Natural killer cell treated with Interleukin-12 subunit alpha and Interleukin-12 subunit beta and Interleukin-15 and Interleukin-18, amount 100 ng/mL, for 72 hours (primary cell): Measurements from ENCODE around the gene SAFB2. TPM values are rescaled to one million over a fixed set of nuclear protein-coding genes. Genes with fewer than 3 reads are reported as not detected.

Experiments
- ATAC-seq, 2 donors: fragments of 150-1000 bp; cut with Tn5 transposase in 1 of 2; sonication (Bioruptor Pico), chemical (Tn5 transposase) in 1 of 2; 2 replicates each; pipeline ENCODE4 v1.10.0; 2021
- DNase-seq: peaks from one replicate; pipeline ENCODE4 v3.0.0; 2022; ENCODE audit warnings: low spot score
- H3K27ac Mint-ChIP-seq, 2 donors: 1 replicate in 1 of 2; 2 replicates in 1 of 2; pipeline ENCODE4 v1.8.0; 2022; ENCODE audit warnings: mixed read lengths in 2 of 2, mild to moderate bottlenecking in 1 of 2, moderate library complexity in 1 of 2
- H3K27me3 Mint-ChIP-seq, 2 donors: 1 replicate in 1 of 2; 2 replicates in 1 of 2; pipeline ENCODE4 v1.8.0; 2022; ENCODE audit warnings: mixed read lengths in 2 of 2
- H3K36me3 Mint-ChIP-seq: one replicate; pipeline ENCODE4 v1.8.0; 2022; ENCODE audit warnings: mixed read lengths
- H3K4me1 Mint-ChIP-seq, 2 donors: 1 replicate in 1 of 2; 2 replicates in 1 of 2; pipeline ENCODE4 v1.8.0; 2022; ENCODE audit warnings: low read depth in 2 of 2, mixed read lengths in 2 of 2, mild to moderate bottlenecking in 1 of 2
- H3K4me3 Mint-ChIP-seq: one replicate; pipeline ENCODE4 v1.8.0; 2022; ENCODE audit warnings: mixed read lengths
- H3K9me3 Mint-ChIP-seq: 2 replicates; pipeline ENCODE4 v1.8.0; 2022; ENCODE audit warnings: mixed read lengths
- total RNA-seq, 2 donors: library from RNA; stranded (reverse); gene quantifications; one replicate each; pipeline ENCODE4 v1.2.3, GENCODE V29; 2022

The SAFB2 gene
- total RNA-seq, 2 donors from 2014 or later = 116 to 204 TPM

GRCh38 chr19:5590865-5591154 is 31.8 kb downstream of the SAFB2 start:
- Mint-ChIP-seq H3K27ac (no peak overlapping the region), H3K27me3 (no peaks in the 10 kb centered on the region), H3K9me3 (no peaks in the 10 kb centered on the region), H3K4me1 (peaks cover 0 to 4% of the 10 kb centered on the region in 2 donors), H3K36me3 (peaks cover 10% of the 10 kb centered on the region), H3K4me3 (no peak overlapping the region)
- no peak for ATAC-seq
- DNase-seq = no peak

GRCh38 chr19:5590151-5590864 is 32.3 kb downstream of the SAFB2 start:
- Mint-ChIP-seq H3K27me3 (no peaks in the 10 kb centered on the region), H3K4me1 (peaks cover 0 to 6% of the 10 kb centered on the region in 2 donors), H3K4me3 (no peak overlapping the region), H3K36me3 (peaks cover 7% of the 10 kb centered on the region), H3K9me3 (no peaks in the 10 kb centered on the region), H3K27ac (no peak overlapping the region)
- ATAC-seq = no peak
- DNase-seq = no peak

- Mint-ChIP-seq H3K36me3 (peaks cover 5% of the 10 kb centered on the region), H3K27ac (no peak overlapping the region), H3K27me3 (no peaks in the 10 kb centered on the region), H3K4me3 (no peak overlapping the region), H3K9me3 (no peaks in the 10 kb centered on the region), H3K4me1 (peaks cover 0 to 9% of the 10 kb centered on the region in 2 donors)
- DNase-seq (no peak), ATAC-seq (no peak)
Measured at GRCh38 chr19:5588906-5589676, 33.5 kb downstream of the SAFB2 start.

GRCh38 chr19:5588441-5588840 is 34.1 kb downstream of the SAFB2 start:
- no peak overlapping the region for H3K27ac Mint-ChIP-seq
- ATAC-seq (no peak), DNase-seq (no peak)
- H3K4me1 Mint-ChIP-seq = peaks cover 0 to 9% of the 10 kb centered on the region in 2 donors
- no peaks in the 10 kb centered on the region for H3K27me3 Mint-ChIP-seq
- H3K36me3 Mint-ChIP-seq = peaks cover 5% of the 10 kb centered on the region
- H3K9me3 Mint-ChIP-seq = no peaks in the 10 kb centered on the region
- no peak overlapping the region for H3K4me3 Mint-ChIP-seq

- Mint-ChIP-seq H3K36me3 (no peaks in the 10 kb centered on the region), H3K27me3 (no peaks in the 10 kb centered on the region), H3K27ac (no peak overlapping the region), H3K9me3 (no peaks in the 10 kb centered on the region), H3K4me1 (peaks cover 0 to 9% of the 10 kb centered on the region in 2 donors), H3K4me3 (no peak overlapping the region)
- DNase-seq = no peak
- no peak for ATAC-seq
Measured at GRCh38 chr19:5587661-5588060, 34.9 kb downstream of the SAFB2 start.

- H3K36me3 Mint-ChIP-seq = no peaks in the 10 kb centered on the region
- DNase-seq = no peak
- H3K27ac Mint-ChIP-seq = no peak overlapping the region
Measured at GRCh38 chr19:5587071-5587455, 35.5 kb downstream of the SAFB2 start.

GRCh38 chr19:5586300-5587070 is 36.1 kb downstream of the SAFB2 start:
- Mint-ChIP-seq H3K27ac (no peak overlapping the region), H3K27me3 (no peaks in the 10 kb centered on the region), H3K9me3 (no peaks in the 10 kb centered on the region), H3K4me3 (no peak overlapping the region), H3K4me1 (peaks cover 0 to 9% of the 10 kb centered on the region in 2 donors), H3K36me3 (no peaks in the 10 kb centered on the region)
- ATAC-seq (peak in 1 of 2 donors; percentile 50), DNase-seq (no peak)

More at GRCh38 chr19:5587071-5587455, 35.5 kb downstream of the SAFB2 start:
- no peak overlapping the region for H3K4me3 Mint-ChIP-seq
- no peaks in the 10 kb centered on the region for H3K27me3 Mint-ChIP-seq
- H3K9me3 Mint-ChIP-seq = no peaks in the 10 kb centered on the region
- peaks cover 0 to 9% of the 10 kb centered on the region in 2 donors for H3K4me1 Mint-ChIP-seq
- ATAC-seq = no peak

GRCh38 chr19:5585461-5586299 is 36.9 kb downstream of the SAFB2 start:
- Mint-ChIP-seq H3K4me3 (no peak overlapping the region), H3K27me3 (no peaks in the 10 kb centered on the region), H3K4me1 (peaks cover 0 to 9% of the 10 kb centered on the region in 2 donors), H3K9me3 (no peaks in the 10 kb centered on the region), H3K27ac (peak overlapping the region in 1 of 2 donors; percentile 79), H3K36me3 (no peaks in the 10 kb centered on the region)
- DNase-seq = no peak
- peak in 1 of 2 donors; percentile 50 for ATAC-seq

- ATAC-seq = no peak
Measured at GRCh38 chr19:5580161-5580571, 42.4 kb downstream of the SAFB2 start.

GRCh38 chr19:5579697-5580096 is 42.9 kb downstream of the SAFB2 start:
- Mint-ChIP-seq H3K9me3 (no peaks in the 10 kb centered on the region), H3K27ac (no peak overlapping the region), H3K4me1 (peaks cover 9 to 12% of the 10 kb centered on the region in 2 donors), H3K4me3 (no peak overlapping the region), H3K27me3 (no peaks in the 10 kb centered on the region), H3K36me3 (no peaks in the 10 kb centered on the region)
- ATAC-seq = no peak
- no peak for DNase-seq

More at GRCh38 chr19:5580161-5580571, 42.4 kb downstream of the SAFB2 start:
- H3K4me3 Mint-ChIP-seq = no peak overlapping the region
- peaks cover 9 to 12% of the 10 kb centered on the region in 2 donors for H3K4me1 Mint-ChIP-seq
- H3K27ac Mint-ChIP-seq = no peak overlapping the region
- no peak for DNase-seq
- H3K9me3 Mint-ChIP-seq = no peaks in the 10 kb centered on the region
- no peaks in the 10 kb centered on the region for H3K27me3 Mint-ChIP-seq
- H3K36me3 Mint-ChIP-seq = no peaks in the 10 kb centered on the region

GRCh38 chr19:5579286-5579685 is 43.3 kb downstream of the SAFB2 start:
- ATAC-seq (peak in 1 of 2 donors; percentile 17), DNase-seq (no peak)
- Mint-ChIP-seq H3K27me3 (no peaks in the 10 kb centered on the region), H3K36me3 (no peaks in the 10 kb centered on the region), H3K9me3 (no peaks in the 10 kb centered on the region), H3K27ac (no peak overlapping the region), H3K4me3 (no peak overlapping the region), H3K4me1 (peaks cover 9 to 10% of the 10 kb centered on the region in 2 donors)

GRCh38 chr19:5578097-5578846 is 44.3 kb downstream of the SAFB2 start:
- no peaks in the 10 kb centered on the region for H3K27me3 Mint-ChIP-seq

More at GRCh38 chr19:5578097-5578846, 44.3 kb downstream of the SAFB2 start:
- Mint-ChIP-seq H3K9me3 (no peaks in the 10 kb centered on the region), H3K36me3 (no peaks in the 10 kb centered on the region), H3K4me3 (no peak overlapping the region), H3K4me1 (peaks cover 9% of the 10 kb centered on the region in 2 donors), H3K27ac (no peak overlapping the region)
- peak; percentile 76 to 80 for ATAC-seq
- peak; percentile 69 for DNase-seq
